Esophagus squamous epithelium (tissue), 4 donors: Measurements from ENCODE around the gene SAE1.

Experiments used
- POLR2A ChIP-seq, 4 donors: fragments of 450-650 bp; IDR thresholded peaks; one replicate each; pipeline ENCODE4 v1.6.1; 2017; ENCODE audit warnings: antibody characterized with exemption in 4 of 4, mild to moderate bottlenecking in 4 of 4, moderate library complexity in 3 of 4
- TF ChIP-seq, protein P1 (sequence below), 6 experiments: fragments of 450-650 bp in 4 of 6; fragments of 200-600 bp in 2 of 6; sonication (generic) in 2 of 6; IDR thresholded peaks; one replicate each; pipeline ENCODE4 v1.5.1; 2016 to 2019; ENCODE audit warnings: antibody characterized with exemption in 6 of 6, mild to moderate bottlenecking in 4 of 6, moderate library complexity in 4 of 6

DNA sequence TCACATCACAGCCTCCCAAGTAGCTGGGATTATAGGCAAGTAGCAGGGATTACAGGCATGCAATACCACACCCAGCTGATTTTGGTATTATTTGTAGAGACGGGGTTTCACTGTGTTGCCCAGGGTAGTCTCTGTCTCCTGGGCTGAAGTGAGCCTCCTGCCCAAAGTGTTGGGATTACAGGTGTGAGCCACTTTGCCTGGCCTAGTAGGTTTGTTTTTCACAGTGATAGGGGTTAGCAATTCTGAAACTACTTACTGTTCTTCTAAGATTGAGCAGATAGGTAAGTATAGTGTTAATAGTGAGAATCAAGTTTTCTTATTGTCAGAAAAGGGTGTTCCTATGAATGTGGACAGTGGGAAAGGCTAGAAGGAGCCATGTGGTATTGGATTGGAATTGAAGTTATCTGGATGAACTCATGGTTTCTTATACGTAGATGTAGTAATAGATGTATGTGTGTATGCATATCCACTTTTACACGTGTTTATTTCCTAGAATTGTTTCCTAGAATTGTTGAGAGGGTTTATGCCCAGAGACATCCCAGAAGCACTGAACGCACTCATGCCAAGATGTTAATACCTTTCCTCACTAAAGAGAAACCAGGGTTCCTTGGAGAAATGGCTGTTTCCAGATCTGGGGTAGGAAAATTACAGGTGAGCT is 49.1 kb downstream of the SAE1 start:
- TF ChIP-seq, protein P1, sequence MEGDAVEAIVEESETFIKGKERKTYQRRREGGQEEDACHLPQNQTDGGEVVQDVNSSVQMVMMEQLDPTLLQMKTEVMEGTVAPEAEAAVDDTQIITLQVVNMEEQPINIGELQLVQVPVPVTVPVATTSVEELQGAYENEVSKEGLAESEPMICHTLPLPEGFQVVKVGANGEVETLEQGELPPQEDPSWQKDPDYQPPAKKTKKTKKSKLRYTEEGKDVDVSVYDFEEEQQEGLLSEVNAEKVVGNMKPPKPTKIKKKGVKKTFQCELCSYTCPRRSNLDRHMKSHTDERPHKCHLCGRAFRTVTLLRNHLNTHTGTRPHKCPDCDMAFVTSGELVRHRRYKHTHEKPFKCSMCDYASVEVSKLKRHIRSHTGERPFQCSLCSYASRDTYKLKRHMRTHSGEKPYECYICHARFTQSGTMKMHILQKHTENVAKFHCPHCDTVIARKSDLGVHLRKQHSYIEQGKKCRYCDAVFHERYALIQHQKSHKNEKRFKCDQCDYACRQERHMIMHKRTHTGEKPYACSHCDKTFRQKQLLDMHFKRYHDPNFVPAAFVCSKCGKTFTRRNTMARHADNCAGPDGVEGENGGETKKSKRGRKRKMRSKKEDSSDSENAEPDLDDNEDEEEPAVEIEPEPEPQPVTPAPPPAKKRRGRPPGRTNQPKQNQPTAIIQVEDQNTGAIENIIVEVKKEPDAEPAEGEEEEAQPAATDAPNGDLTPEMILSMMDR (IDR thresholded peaks at IDR 0.05): no peak
- no peak for TF ChIP-seq POLR2A (IDR thresholded peaks at IDR 0.05)
